Glutamatergic neuron (in vitro differentiated cells): ENCODE data around the gene CNN1. TPM values are rescaled to one million over a fixed set of nuclear protein-coding genes. Genes with fewer than 3 reads are reported as not detected.
"Not testable (repeated sequence)": the region's sequence is repeated elsewhere in the genome, so short reads cannot be mapped to it uniquely, and the experiment has no call there.

Experiments
- DNase-seq: peaks from one replicate; pipeline ENCODE4 v3.0.0; 2022
- H3K27ac Mint-ChIP-seq: one replicate; pipeline ENCODE4 v1.8.0; 2020; ENCODE audit warnings: mild to moderate bottlenecking, mixed read lengths, inconsistent platforms; ENCODE audit not compliant: unreplicated experiment
- H3K27me3 Mint-ChIP-seq: one replicate; pipeline ENCODE4 v1.8.0; 2020; ENCODE audit warnings: mild to moderate bottlenecking, moderate library complexity, mixed read lengths, inconsistent platforms; ENCODE audit not compliant: unreplicated experiment
- H3K36me3 Mint-ChIP-seq: one replicate; pipeline ENCODE4 v1.8.0; 2020; ENCODE audit warnings: mild to moderate bottlenecking, mixed read lengths, inconsistent platforms; ENCODE audit not compliant: unreplicated experiment
- H3K4me1 Mint-ChIP-seq: one replicate; pipeline ENCODE4 v1.8.0; 2020; ENCODE audit warnings: mild to moderate bottlenecking, low read depth, mixed read lengths, inconsistent platforms; ENCODE audit not compliant: unreplicated experiment
- H3K4me3 Mint-ChIP-seq: one replicate; pipeline ENCODE4 v1.8.0; 2020; ENCODE audit warnings: mild to moderate bottlenecking, mixed read lengths, inconsistent platforms; ENCODE audit not compliant: unreplicated experiment
- H3K9me3 Mint-ChIP-seq: one replicate; pipeline ENCODE4 v1.8.0; 2020; ENCODE audit warnings: mild to moderate bottlenecking, moderate library complexity, mixed read lengths, inconsistent platforms; ENCODE audit not compliant: unreplicated experiment
- CTCF ChIP-seq: fragments of 200-600 bp; sonication (generic); IDR thresholded peaks from one replicate; pipeline ENCODE4 v1.5.0; 2021; ENCODE audit not compliant: partially characterized antibody, unreplicated experiment
- total RNA-seq: library from RNA; stranded (reverse); fragmentation: NEBNext Ultra II Directional; extraction: Animal tissue kit (Norgen Biotek cat#: 25700); gene quantifications from one replicate; pipeline ENCODE4 v1.2.1, GENCODE V29; 2021; ENCODE audit not compliant: unreplicated experiment

The CNN1 gene
- total RNA-seq, 1 donor from 2014 or later: 2.3 TPM

- peaks cover 6% of the 10 kb centered on the region for H3K27me3 Mint-ChIP-seq
- no peak for DNase-seq
- no peak overlapping the region for H3K27ac Mint-ChIP-seq
Measured at GRCh38 chr19:11566164-11566563, 27.5 kb downstream of the CNN1 start.

GRCh38 chr19:11570039-11570462, 31.4 kb downstream of the CNN1 start:
- H3K27me3 Mint-ChIP-seq: peaks cover 7% of the 10 kb centered on the region
- no peak for DNase-seq
- no peaks in the 10 kb centered on the region for H3K9me3 Mint-ChIP-seq
- H3K36me3 Mint-ChIP-seq: no peaks in the 10 kb centered on the region
- H3K27ac Mint-ChIP-seq: no peak overlapping the region
- H3K4me1 Mint-ChIP-seq: no peaks in the 10 kb centered on the region
- no peak for TF ChIP-seq CTCF
- H3K4me3 Mint-ChIP-seq: no peak overlapping the region

More at GRCh38 chr19:11566164-11566563, 27.5 kb downstream of the CNN1 start:
- Mint-ChIP-seq H3K4me3 (no peak overlapping the region), H3K36me3 (no peaks in the 10 kb centered on the region), H3K4me1 (no peaks in the 10 kb centered on the region), H3K9me3 (no peaks in the 10 kb centered on the region)
- TF ChIP-seq CTCF: no peak

GRCh38 chr19:11573354-11573753, 34.7 kb downstream of the CNN1 start:
- not testable (repeated sequence) for DNase-seq, H3K36me3 Mint-ChIP-seq, H3K27ac Mint-ChIP-seq, H3K9me3 Mint-ChIP-seq, H3K27me3 Mint-ChIP-seq, H3K4me3 Mint-ChIP-seq, H3K4me1 Mint-ChIP-seq

GRCh38 chr19:11573763-11574162, 35.1 kb downstream of the CNN1 start:
- not testable (repeated sequence) for DNase-seq, H3K4me1 Mint-ChIP-seq, H3K27me3 Mint-ChIP-seq, H3K9me3 Mint-ChIP-seq, H3K27ac Mint-ChIP-seq, H3K36me3 Mint-ChIP-seq, H3K4me3 Mint-ChIP-seq

GRCh38 chr19:11574689-11575088, 36.0 kb downstream of the CNN1 start:
- H3K4me3 Mint-ChIP-seq: no peak overlapping the region
- H3K27me3 Mint-ChIP-seq: peaks cover 9% of the 10 kb centered on the region
- H3K27ac Mint-ChIP-seq: no peak overlapping the region
- no peaks in the 10 kb centered on the region for H3K36me3 Mint-ChIP-seq
- no peaks in the 10 kb centered on the region for H3K9me3 Mint-ChIP-seq
- no peaks in the 10 kb centered on the region for H3K4me1 Mint-ChIP-seq
- TF ChIP-seq CTCF: no peak
- no peak for DNase-seq

GRCh38 chr19:11576227-11576626, 37.6 kb downstream of the CNN1 start:
- H3K27ac Mint-ChIP-seq: no peak overlapping the region
- H3K9me3 Mint-ChIP-seq: no peaks in the 10 kb centered on the region
- no peaks in the 10 kb centered on the region for H3K36me3 Mint-ChIP-seq
- no peak for TF ChIP-seq CTCF
- no peaks in the 10 kb centered on the region for H3K4me1 Mint-ChIP-seq
- H3K4me3 Mint-ChIP-seq: no peak overlapping the region
- H3K27me3 Mint-ChIP-seq: peaks cover 11% of the 10 kb centered on the region
- DNase-seq: no peak
